GM12865 (cell line): ENCODE results near the gene SMG7.

ENCODE experiments used
- DNase-seq: peaks from one replicate; pipeline ENCODE4 v3.0.0; 2010; ENCODE audit warnings: low read depth
- H3K4me3 ChIP-seq: 2 replicates; pipeline ENCODE4 v1.5.1; 2011; ENCODE audit warnings: mild to moderate bottlenecking, low read depth, low read length, control low read depth
- TF ChIP-seq, protein P1 (sequence below): IDR thresholded peaks from 2 replicates; pipeline ENCODE4 v1.5.1; 2011; ENCODE audit warnings: low read length, control low read depth, low read depth, inconsistent platforms; ENCODE audit not compliant: insufficient read depth; ENCODE audit errors: missing control alignments

SMG7 gene

DNA sequence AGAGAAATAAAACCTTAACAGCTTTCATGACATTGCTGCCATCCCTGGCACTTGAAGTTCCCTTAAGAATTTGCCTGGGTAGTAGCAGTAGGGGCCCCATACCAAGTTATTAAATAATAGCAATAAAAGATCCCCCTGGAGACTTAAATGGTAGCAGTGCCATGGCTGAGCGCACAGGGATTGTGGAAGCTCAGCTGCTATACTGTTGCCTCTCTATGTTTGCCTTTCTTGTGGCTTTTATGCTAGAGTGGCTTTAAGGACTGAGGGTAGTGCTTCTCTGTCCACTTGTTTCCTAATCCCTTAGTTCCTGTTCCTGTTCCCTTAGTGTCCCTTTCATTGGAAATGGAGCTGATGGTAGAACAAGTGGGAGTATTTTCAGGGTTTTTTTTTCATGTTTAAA, 75.8 kb downstream of the SMG7 start:
- TF ChIP-seq, protein P1, sequence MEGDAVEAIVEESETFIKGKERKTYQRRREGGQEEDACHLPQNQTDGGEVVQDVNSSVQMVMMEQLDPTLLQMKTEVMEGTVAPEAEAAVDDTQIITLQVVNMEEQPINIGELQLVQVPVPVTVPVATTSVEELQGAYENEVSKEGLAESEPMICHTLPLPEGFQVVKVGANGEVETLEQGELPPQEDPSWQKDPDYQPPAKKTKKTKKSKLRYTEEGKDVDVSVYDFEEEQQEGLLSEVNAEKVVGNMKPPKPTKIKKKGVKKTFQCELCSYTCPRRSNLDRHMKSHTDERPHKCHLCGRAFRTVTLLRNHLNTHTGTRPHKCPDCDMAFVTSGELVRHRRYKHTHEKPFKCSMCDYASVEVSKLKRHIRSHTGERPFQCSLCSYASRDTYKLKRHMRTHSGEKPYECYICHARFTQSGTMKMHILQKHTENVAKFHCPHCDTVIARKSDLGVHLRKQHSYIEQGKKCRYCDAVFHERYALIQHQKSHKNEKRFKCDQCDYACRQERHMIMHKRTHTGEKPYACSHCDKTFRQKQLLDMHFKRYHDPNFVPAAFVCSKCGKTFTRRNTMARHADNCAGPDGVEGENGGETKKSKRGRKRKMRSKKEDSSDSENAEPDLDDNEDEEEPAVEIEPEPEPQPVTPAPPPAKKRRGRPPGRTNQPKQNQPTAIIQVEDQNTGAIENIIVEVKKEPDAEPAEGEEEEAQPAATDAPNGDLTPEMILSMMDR = no peak
- DNase-seq = no peak

DNA sequence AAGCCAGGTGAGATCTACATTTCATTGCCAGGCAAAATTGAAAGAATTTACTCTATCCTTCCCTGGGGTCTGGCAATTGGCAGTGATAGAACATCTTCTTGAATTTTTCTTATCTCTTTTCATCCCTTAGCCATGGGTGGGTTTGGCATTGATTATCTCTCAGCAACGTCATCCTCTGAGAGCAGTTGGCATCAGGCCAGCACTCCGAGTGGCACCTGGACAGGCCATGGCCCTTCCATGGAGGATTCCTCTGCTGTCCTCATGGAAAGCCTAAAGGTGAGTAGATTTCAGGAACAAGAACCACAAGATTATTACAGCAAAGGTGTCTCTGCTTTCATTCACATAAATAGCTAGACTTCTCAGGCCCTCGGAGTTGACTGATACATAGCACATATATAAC, 78.6 kb downstream of the SMG7 start:
- no peak for DNase-seq

More for the DNA sequence above, 75.8 kb downstream of the SMG7 start:
- no peak overlapping the region for H3K4me3 ChIP-seq

DNA sequence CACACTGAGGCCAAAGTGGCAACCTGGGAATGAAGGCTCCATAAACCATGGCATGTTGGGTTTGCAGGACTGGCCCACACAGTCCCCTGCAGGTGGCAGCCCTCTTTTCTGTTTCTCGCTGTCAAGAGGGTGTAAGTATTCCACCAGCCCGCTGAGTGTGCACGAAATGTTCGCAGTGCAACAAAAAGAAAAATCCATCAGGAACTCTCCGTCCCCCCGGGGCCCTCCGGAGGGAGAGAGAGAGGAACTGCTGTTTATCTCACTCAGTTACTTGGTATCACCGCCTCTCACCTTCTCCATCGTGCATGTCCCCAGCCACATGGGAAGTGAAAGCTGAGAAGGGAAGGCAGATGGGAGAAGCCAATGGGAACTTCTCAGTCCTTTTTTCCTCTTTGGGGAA, 79.6 kb downstream of the SMG7 start:
- no peak for DNase-seq
- TF ChIP-seq, protein P1 = no peak

More for the DNA sequence above, 78.6 kb downstream of the SMG7 start:
- TF ChIP-seq, protein P1 = no peak
- no peak overlapping the region for H3K4me3 ChIP-seq

DNA sequence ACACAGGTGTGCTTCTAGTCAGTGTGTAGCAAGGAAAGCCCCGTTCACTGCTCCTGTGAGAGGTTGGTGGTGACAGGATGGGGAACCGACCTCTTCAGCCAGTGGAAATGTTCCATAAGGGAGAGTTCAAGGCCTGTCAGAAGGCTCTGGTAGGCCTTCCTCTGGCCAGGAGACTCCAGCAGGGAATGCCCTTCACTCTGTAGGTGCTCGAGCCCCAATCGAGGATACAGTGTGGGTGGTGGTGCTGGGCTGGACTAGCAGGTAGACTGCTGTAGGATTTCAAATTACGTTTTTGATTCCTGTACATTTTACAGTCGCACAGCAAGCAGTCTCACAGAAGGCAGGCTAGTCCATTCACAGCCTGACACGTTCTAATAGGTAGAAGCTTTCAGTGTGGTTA, 80.1 kb downstream of the SMG7 start:
- DNase-seq = no peak
- TF ChIP-seq, protein P1 = no peak
- no peak overlapping the region for H3K4me3 ChIP-seq

More for the DNA sequence above, 79.6 kb downstream of the SMG7 start:
- no peak overlapping the region for H3K4me3 ChIP-seq

DNA sequence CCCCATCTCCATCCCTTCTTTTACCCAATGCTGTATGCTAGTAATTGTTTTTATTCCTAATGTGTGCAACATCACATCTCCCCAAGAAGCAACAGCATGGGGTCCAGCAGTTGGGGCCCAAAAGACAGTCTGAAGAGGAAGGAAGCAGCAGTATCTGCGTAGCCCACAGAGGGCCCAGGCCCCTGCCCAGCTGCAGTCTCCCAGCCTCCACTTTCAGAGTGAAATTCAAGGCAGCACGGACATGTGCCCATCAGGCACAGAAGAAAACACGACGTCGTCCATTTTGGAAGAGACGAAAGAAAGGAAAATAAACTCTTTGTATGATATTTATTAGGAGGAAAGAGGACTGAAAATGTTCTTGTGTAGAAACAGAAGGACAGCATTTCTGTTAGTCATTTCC, 80.6 kb downstream of the SMG7 start:
- no peak for DNase-seq
- no peak overlapping the region for H3K4me3 ChIP-seq
- TF ChIP-seq, protein P1 = no peak

DNA sequence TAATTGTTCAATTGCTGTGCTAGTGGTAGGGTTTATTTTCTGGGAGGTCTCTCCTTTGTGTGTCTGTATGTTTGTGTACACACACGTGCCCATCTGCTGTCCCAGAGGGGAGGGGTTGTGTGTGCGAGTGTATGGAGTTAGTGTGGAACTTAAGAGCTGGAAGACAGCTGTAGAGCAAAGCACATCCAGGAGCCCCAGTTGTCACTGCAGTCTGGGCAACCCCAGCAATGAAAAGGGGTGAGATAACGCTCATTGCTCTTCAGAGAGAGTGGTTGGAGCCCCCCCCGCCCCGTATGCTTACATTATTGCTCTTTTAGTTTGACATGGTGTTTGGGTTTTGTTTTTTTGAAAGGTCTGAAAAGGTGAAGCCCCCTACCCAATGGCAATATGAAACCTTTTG, 81.0 kb downstream of the SMG7 start:
- TF ChIP-seq, protein P1 = no peak
- no peak overlapping the region for H3K4me3 ChIP-seq
- no peak for DNase-seq

DNA sequence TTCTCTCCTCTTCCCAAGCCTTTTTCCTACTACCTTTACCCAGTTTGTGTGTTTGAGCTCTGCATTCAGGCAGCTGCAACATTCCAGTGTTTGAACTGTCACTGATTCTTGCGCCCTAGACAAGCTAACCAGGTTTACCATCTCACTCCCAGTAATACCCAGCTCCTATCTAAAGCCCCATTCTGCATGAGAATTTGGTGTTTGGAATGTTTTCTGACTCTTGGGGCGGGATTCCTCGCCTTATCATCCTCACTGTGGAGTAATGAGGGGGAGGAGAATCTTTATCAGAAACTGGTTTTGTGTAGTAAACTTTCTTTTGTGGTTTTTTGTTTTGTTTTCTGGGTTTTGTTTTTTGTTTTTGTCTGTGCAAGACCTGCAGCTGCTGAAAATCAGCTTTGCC, 81.5 kb downstream of the SMG7 start:
- TF ChIP-seq, protein P1 = no peak
- H3K4me3 ChIP-seq = no peak overlapping the region
- DNase-seq = no peak
